GM23338 (cell line): Measurements from ENCODE around the gene KIAA1191. TPM values are rescaled to one million over a fixed set of nuclear protein-coding genes. Genes with fewer than 3 reads are reported as not detected.

Source experiments
- ATAC-seq: fragments of 200-7000 bp; cut with Tn5 transposase; 3 replicates; pipeline ENCODE4 v1.9.1; 2020
- DNase-seq: peaks from one replicate; pipeline ENCODE4 v3.0.0-alpha.2; 2015; ENCODE audit warnings: low spot score
- H2AFZ ChIP-seq: fragments of 200-600 bp; sonication (generic); 2 replicates; pipeline ENCODE4 v1.8.0; 2016; ENCODE audit warnings: antibody characterized with exemption, mild to moderate bottlenecking, moderate library complexity
- H3F3A ChIP-seq: fragments of 200-600 bp; sonication (generic); replicated peaks from 2 replicates; pipeline ENCODE4 v1.8.0; 2017; ENCODE audit warnings: antibody characterized with exemption, mixed run types, low read depth
- H3K27ac ChIP-seq: fragments of 200-600 bp; sonication (generic); 2 replicates; pipeline ENCODE4 v1.6.1; 2016; ENCODE audit warnings: low read depth
- H3K27me3 ChIP-seq: fragments of 200-600 bp; sonication (generic); 2 replicates; pipeline ENCODE4 v1.8.0; 2016; ENCODE audit warnings: mild to moderate bottlenecking, mixed run types, moderate library complexity; ENCODE audit not compliant: insufficient read depth
- H3K36me3 ChIP-seq: fragments of 200-600 bp; sonication (generic); 2 replicates; pipeline ENCODE4 v1.8.0; 2016; ENCODE audit warnings: mild to moderate bottlenecking; ENCODE audit not compliant: insufficient read depth
- H3K4me1 ChIP-seq: fragments of 200-600 bp; sonication (generic); 2 replicates; pipeline ENCODE4 v1.8.0; 2016; ENCODE audit warnings: mild to moderate bottlenecking, moderate library complexity; ENCODE audit not compliant: insufficient read depth
- H3K4me2 ChIP-seq: fragments of 200-600 bp; sonication (generic); 2 replicates; pipeline ENCODE4 v1.7.1; 2017; ENCODE audit warnings: mixed run types
- H3K4me3 ChIP-seq: fragments of 200-600 bp; sonication (generic); 2 replicates; pipeline ENCODE4 v1.6.1; 2016; ENCODE audit warnings: mixed run types
- H3K79me2 ChIP-seq: fragments of 200-600 bp; sonication (generic); replicated peaks from 2 replicates; pipeline ENCODE4 v1.8.0; 2017; ENCODE audit warnings: mild to moderate bottlenecking; ENCODE audit not compliant: insufficient read depth
- H3K9me2 ChIP-seq: fragments of 200-600 bp; sonication (generic); 2 replicates; pipeline ENCODE4 v1.8.0; 2017; ENCODE audit not compliant: insufficient read depth
- H4K20me1 ChIP-seq: fragments of 200-600 bp; sonication (generic); replicated peaks from 2 replicates; pipeline ENCODE4 v1.8.0; 2017; ENCODE audit warnings: mild to moderate bottlenecking; ENCODE audit not compliant: insufficient read depth
- H3K27ac Mint-ChIP-seq: 2 replicates; pipeline ENCODE4 v1.8.0; 2020; ENCODE audit warnings: inconsistent platforms, mild to moderate bottlenecking, moderate library complexity, mixed read lengths
- H3K27me3 Mint-ChIP-seq: 3 replicates; pipeline ENCODE4 v1.8.0; 2022; ENCODE audit warnings: low read depth, mild to moderate bottlenecking, moderate library complexity, mixed read lengths, inconsistent platforms; ENCODE audit not compliant: insufficient read depth, poor library complexity
- H3K36me3 Mint-ChIP-seq: 3 replicates; pipeline ENCODE4 v1.8.0; 2021; ENCODE audit warnings: low read depth, mild to moderate bottlenecking, inconsistent platforms, moderate library complexity, mixed read lengths
- H3K4me1 Mint-ChIP-seq: 3 replicates; pipeline ENCODE4 v1.8.0; 2020; ENCODE audit warnings: mild to moderate bottlenecking, inconsistent platforms, mixed read lengths
- H3K4me3 Mint-ChIP-seq: 3 replicates; pipeline ENCODE4 v1.8.0; 2021; ENCODE audit warnings: moderate library complexity, mild to moderate bottlenecking, inconsistent platforms, mixed read lengths
- H3K9me3 Mint-ChIP-seq: 3 replicates; pipeline ENCODE4 v1.8.0; 2020; ENCODE audit warnings: moderate library complexity, mild to moderate bottlenecking, inconsistent platforms, mixed read lengths
- CREB1 ChIP-seq: fragments of 250-450 bp; sonication (Bioruptor Pico); IDR thresholded peaks from 2 replicates; pipeline ENCODE4 v1.5.0; 2020; ENCODE audit warnings: low read depth, mild to moderate bottlenecking, moderate library complexity
- EZH2 ChIP-seq: fragments of 200-600 bp; sonication (generic); IDR thresholded peaks from one replicate; pipeline ENCODE4 v1.8.0; 2017; ENCODE audit warnings: antibody characterized with exemption, mild to moderate bottlenecking, low read depth; ENCODE audit not compliant: unreplicated experiment
- EZH2phosphoT487 ChIP-seq: fragments of 200-600 bp; sonication (generic); IDR thresholded peaks from one replicate; pipeline ENCODE4 v1.8.1; 2018; ENCODE audit warnings: antibody characterized with exemption; ENCODE audit not compliant: unreplicated experiment
- JUNB ChIP-seq: IDR thresholded peaks from one replicate; pipeline ENCODE4 v1.6.1; 2016; ENCODE audit warnings: antibody characterized with exemption; ENCODE audit not compliant: unreplicated experiment
- NANOG ChIP-seq: IDR thresholded peaks from 2 replicates; pipeline ENCODE4 v1.6.1; 2016; ENCODE audit warnings: antibody characterized with exemption, borderline replicate concordance
- POLR2AphosphoS5 ChIP-seq: IDR thresholded peaks from 2 replicates; pipeline ENCODE4 v1.6.1; 2016; ENCODE audit warnings: antibody characterized with exemption, low read depth
- ZNF114 ChIP-seq: fragments of 250-450 bp; sonication (Bioruptor Pico); IDR thresholded peaks from 2 replicates; pipeline ENCODE4 v1.5.0; 2020; ENCODE audit warnings: mild to moderate bottlenecking, moderate library complexity
- ZNF331 ChIP-seq: fragments of 250-450 bp; sonication (Bioruptor Pico); IDR thresholded peaks from 2 replicates; pipeline ENCODE4 v1.5.0; 2020; ENCODE audit warnings: low read depth, mild to moderate bottlenecking, moderate library complexity
- polyA plus RNA-seq: library from polyadenylated mRNA; unstranded; fragments of >200 nt; fragmentation: Nextera tagmentation; extraction: Ambion mirVana; gene quantifications from 2 replicates; pipeline ENCODE4 v1.2.1, GENCODE V29; 2016
- total RNA-seq: library from RNA; depleted of rRNA; stranded (reverse); fragments of >200 nt; shearing (Covaris generic); gene quantifications from 2 replicates; pipeline ENCODE4 v1.2.3, GENCODE V29; 2014
- TF ChIP-seq, protein P1 (sequence below): IDR thresholded peaks from one replicate; pipeline ENCODE4 v1.6.1; 2018; ENCODE audit warnings: antibody characterized with exemption; ENCODE audit not compliant: unreplicated experiment
- TF ChIP-seq, protein P2 (sequence below): fragments of 250-450 bp; sonication (Bioruptor Pico); IDR thresholded peaks from 2 replicates; pipeline ENCODE4 v1.5.0; 2020; ENCODE audit warnings: mild to moderate bottlenecking, moderate library complexity
- TF ChIP-seq, protein P3 (sequence below): IDR thresholded peaks from 2 replicates; pipeline ENCODE4 v1.6.1; 2016; ENCODE audit warnings: antibody characterized with exemption
- TF ChIP-seq, protein P4 (sequence below), 2 experiments: fragments of 200-600 bp in 1 of 2; sonication (generic) in 1 of 2; conservative IDR thresholded peaks; 2 replicates each; pipeline versions ENCODE4 v1.5.1 to v1.6.1; 2016 to 2017; ENCODE audit warnings: antibody characterized with exemption in 2 of 2, low read depth in 2 of 2, mild to moderate bottlenecking in 2 of 2, moderate library complexity in 1 of 2

KIAA1191 gene
- total and polyA plus RNA-seq, 2 experiments from 2014 or later = 52.3 to 87.2 TPM

DNA sequence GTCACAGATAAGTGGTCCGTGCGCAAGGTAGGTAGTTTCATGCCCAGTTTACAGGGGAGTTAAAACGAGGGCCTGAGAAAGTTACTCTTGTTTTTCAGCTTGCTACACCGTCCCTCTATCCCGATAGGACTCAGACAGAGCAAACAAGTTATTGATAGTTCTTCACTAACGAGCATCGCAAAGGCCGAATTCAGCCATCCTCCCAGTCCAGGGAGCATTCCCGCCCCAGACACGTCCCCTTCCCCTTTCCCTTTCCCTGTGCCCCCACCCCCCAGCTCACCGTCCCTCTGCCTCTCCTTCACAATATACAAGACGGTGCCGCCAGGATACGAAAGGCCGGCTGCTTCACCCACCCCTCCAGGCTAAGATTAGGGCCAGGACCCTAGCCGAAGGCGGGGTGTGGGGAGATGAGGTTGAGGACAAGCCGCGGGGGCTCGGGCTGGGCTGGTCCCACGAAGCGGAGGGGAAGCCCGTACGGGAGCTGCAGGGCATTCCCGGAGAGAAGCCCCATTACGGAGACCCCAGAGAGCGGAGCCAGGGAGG lies 599 bp downstream of the KIAA1191 start (continued):
- TF ChIP-seq JUNB (no peak), EZH2phosphoT487 (no peak), ZNF114 (no peak), EZH2 (no peak), ZNF331 (CRISPR knock-in tag) (no peak), POLR2AphosphoS5 (no peak), CREB1 (CRISPR knock-in tag) (no peak)

DNA sequence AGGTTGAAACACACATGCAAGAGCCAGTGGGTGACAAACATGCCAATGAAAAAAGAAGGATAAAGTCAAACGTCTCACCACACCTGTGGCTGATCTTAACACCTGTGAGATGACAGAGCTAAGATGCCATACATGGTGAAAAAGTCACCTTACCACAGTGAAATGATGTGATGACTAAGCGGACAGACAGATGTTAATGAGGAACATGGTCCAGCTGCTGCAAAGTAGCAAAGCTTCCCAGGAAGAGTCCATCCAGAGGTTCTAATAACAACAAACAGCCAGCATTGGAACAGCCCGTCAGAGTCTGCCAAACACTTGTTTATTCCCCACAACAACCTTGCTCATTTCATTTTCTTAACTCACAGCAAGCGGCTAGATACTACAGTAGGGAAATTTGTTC lies 1.9 kb downstream of the KIAA1191 start:
- peaks cover 14% of the 10 kb centered on the region for H3K36me3 ChIP-seq
- H3K79me2 ChIP-seq = peaks cover 64% of the 10 kb centered on the region
- peaks cover 34% of the 10 kb centered on the region for H3K36me3 Mint-ChIP-seq
- peak overlapping the region; percentile 39; the same call in 1 of the 2 replicates for H3K27ac Mint-ChIP-seq
- ATAC-seq (no peak), DNase-seq (no peak)
- H2AFZ ChIP-seq = no peak overlapping the region
- TF ChIP-seq NANOG (no peak), JUNB (no peak), ZNF331 (CRISPR knock-in tag) (no peak), POLR2AphosphoS5 (no peak), ZNF114 (no peak)
- TF ChIP-seq, protein P1, sequence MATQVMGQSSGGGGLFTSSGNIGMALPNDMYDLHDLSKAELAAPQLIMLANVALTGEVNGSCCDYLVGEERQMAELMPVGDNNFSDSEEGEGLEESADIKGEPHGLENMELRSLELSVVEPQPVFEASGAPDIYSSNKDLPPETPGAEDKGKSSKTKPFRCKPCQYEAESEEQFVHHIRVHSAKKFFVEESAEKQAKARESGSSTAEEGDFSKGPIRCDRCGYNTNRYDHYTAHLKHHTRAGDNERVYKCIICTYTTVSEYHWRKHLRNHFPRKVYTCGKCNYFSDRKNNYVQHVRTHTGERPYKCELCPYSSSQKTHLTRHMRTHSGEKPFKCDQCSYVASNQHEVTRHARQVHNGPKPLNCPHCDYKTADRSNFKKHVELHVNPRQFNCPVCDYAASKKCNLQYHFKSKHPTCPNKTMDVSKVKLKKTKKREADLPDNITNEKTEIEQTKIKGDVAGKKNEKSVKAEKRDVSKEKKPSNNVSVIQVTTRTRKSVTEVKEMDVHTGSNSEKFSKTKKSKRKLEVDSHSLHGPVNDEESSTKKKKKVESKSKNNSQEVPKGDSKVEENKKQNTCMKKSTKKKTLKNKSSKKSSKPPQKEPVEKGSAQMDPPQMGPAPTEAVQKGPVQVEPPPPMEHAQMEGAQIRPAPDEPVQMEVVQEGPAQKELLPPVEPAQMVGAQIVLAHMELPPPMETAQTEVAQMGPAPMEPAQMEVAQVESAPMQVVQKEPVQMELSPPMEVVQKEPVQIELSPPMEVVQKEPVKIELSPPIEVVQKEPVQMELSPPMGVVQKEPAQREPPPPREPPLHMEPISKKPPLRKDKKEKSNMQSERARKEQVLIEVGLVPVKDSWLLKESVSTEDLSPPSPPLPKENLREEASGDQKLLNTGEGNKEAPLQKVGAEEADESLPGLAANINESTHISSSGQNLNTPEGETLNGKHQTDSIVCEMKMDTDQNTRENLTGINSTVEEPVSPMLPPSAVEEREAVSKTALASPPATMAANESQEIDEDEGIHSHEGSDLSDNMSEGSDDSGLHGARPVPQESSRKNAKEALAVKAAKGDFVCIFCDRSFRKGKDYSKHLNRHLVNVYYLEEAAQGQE = no peak
- TF ChIP-seq, protein P2, sequence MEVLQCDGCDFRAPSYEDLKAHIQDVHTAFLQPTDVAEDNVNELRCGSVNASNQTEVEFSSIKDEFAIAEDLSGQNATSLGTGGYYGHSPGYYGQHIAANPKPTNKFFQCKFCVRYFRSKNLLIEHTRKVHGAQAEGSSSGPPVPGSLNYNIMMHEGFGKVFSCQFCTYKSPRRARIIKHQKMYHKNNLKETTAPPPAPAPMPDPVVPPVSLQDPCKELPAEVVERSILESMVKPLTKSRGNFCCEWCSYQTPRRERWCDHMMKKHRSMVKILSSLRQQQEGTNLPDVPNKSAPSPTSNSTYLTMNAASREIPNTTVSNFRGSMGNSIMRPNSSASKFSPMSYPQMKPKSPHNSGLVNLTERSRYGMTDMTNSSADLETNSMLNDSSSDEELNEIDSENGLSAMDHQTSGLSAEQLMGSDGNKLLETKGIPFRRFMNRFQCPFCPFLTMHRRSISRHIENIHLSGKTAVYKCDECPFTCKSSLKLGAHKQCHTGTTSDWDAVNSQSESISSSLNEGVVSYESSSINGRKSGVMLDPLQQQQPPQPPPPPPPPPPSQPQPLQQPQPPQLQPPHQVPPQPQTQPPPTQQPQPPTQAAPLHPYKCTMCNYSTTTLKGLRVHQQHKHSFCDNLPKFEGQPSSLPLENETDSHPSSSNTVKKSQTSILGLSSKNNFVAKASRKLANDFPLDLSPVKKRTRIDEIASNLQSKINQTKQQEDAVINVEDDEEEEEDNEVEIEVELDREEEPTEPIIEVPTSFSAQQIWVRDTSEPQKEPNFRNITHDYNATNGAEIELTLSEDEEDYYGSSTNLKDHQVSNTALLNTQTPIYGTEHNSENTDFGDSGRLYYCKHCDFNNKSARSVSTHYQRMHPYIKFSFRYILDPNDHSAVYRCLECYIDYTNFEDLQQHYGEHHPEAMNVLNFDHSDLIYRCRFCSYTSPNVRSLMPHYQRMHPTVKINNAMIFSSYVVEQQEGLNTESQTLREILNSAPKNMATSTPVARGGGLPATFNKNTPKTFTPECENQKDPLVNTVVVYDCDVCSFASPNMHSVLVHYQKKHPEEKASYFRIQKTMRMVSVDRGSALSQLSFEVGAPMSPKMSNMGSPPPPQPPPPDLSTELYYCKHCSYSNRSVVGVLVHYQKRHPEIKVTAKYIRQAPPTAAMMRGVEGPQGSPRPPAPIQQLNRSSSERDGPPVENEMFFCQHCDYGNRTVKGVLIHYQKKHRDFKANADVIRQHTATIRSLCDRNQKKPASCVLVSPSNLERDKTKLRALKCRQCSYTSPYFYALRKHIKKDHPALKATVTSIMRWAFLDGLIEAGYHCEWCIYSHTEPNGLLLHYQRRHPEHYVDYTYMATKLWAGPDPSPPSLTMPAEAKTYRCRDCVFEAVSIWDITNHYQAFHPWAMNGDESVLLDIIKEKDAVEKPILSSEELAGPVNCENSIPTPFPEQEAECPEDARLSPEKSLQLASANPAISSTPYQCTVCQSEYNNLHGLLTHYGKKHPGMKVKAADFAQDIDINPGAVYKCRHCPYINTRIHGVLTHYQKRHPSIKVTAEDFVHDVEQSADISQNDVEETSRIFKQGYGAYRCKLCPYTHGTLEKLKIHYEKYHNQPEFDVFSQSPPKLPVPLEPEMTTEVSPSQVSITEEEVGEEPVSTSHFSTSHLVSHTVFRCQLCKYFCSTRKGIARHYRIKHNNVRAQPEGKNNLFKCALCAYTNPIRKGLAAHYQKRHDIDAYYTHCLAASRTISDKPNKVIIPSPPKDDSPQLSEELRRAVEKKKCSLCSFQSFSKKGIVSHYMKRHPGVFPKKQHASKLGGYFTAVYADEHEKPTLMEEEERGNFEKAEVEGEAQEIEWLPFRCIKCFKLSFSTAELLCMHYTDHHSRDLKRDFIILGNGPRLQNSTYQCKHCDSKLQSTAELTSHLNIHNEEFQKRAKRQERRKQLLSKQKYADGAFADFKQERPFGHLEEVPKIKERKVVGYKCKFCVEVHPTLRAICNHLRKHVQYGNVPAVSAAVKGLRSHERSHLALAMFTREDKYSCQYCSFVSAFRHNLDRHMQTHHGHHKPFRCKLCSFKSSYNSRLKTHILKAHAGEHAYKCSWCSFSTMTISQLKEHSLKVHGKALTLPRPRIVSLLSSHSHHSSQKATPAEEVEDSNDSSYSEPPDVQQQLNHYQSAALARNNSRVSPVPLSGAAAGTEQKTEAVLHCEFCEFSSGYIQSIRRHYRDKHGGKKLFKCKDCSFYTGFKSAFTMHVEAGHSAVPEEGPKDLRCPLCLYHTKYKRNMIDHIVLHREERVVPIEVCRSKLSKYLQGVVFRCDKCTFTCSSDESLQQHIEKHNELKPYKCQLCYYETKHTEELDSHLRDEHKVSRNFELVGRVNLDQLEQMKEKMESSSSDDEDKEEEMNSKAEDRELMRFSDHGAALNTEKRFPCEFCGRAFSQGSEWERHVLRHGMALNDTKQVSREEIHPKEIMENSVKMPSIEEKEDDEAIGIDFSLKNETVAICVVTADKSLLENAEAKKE = no peak
- TF ChIP-seq, protein P3, sequence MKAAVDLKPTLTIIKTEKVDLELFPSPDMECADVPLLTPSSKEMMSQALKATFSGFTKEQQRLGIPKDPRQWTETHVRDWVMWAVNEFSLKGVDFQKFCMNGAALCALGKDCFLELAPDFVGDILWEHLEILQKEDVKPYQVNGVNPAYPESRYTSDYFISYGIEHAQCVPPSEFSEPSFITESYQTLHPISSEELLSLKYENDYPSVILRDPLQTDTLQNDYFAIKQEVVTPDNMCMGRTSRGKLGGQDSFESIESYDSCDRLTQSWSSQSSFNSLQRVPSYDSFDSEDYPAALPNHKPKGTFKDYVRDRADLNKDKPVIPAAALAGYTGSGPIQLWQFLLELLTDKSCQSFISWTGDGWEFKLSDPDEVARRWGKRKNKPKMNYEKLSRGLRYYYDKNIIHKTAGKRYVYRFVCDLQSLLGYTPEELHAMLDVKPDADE = no peak
- TF ChIP-seq, protein P4, sequence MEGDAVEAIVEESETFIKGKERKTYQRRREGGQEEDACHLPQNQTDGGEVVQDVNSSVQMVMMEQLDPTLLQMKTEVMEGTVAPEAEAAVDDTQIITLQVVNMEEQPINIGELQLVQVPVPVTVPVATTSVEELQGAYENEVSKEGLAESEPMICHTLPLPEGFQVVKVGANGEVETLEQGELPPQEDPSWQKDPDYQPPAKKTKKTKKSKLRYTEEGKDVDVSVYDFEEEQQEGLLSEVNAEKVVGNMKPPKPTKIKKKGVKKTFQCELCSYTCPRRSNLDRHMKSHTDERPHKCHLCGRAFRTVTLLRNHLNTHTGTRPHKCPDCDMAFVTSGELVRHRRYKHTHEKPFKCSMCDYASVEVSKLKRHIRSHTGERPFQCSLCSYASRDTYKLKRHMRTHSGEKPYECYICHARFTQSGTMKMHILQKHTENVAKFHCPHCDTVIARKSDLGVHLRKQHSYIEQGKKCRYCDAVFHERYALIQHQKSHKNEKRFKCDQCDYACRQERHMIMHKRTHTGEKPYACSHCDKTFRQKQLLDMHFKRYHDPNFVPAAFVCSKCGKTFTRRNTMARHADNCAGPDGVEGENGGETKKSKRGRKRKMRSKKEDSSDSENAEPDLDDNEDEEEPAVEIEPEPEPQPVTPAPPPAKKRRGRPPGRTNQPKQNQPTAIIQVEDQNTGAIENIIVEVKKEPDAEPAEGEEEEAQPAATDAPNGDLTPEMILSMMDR (conservative IDR thresholded peaks at IDR 0.05; ENCODE audit: low read depth in 2 of 2) = no peak
- H3K4me2 ChIP-seq = no peak overlapping the region
- H3F3A ChIP-seq = no peaks in the 10 kb centered on the region
- H3K9me2 ChIP-seq = no peaks in the 10 kb centered on the region
- no peaks in the 10 kb centered on the region for H3K9me3 Mint-ChIP-seq
- H3K27me3 ChIP-seq = peaks cover 27% of the 10 kb centered on the region
- H3K27me3 Mint-ChIP-seq = peaks cover 28% of the 10 kb centered on the region
- peaks cover 26% of the 10 kb centered on the region for H4K20me1 ChIP-seq
- H3K27ac ChIP-seq = no peak overlapping the region
- H3K4me3 ChIP-seq = no peak overlapping the region; the same call in 1 of the 2 replicates
- peaks cover 6% of the 10 kb centered on the region for H3K4me1 Mint-ChIP-seq
- peak overlapping the region; percentile 68 for H3K4me3 Mint-ChIP-seq
- no peaks in the 10 kb centered on the region; the same call in 1 of the 2 replicates for H3K4me1 ChIP-seq
